Osteocyte (in vitro differentiated cells): Measurements from ENCODE around the gene MTA1. TPM values are rescaled to one million over a fixed set of nuclear protein-coding genes. Genes with fewer than 3 reads are reported as not detected.

ENCODE experiments used
- DNase-seq: peaks from one replicate; pipeline ENCODE4 v3.0.0; 2021; ENCODE audit warnings: mixed read lengths; ENCODE audit not compliant: unreplicated experiment; ENCODE audit errors: extremely low spot score
- H3K27ac Mint-ChIP-seq: one replicate; pipeline ENCODE4 v1.8.0; 2021; ENCODE audit warnings: mild to moderate bottlenecking, mixed read lengths; ENCODE audit not compliant: unreplicated experiment
- H3K27me3 Mint-ChIP-seq: one replicate; pipeline ENCODE4 v1.8.0; 2021; ENCODE audit warnings: mixed read lengths; ENCODE audit not compliant: unreplicated experiment
- H3K36me3 Mint-ChIP-seq: one replicate; pipeline ENCODE4 v1.8.0; 2021; ENCODE audit warnings: mixed read lengths; ENCODE audit not compliant: unreplicated experiment
- H3K4me1 Mint-ChIP-seq: one replicate; pipeline ENCODE4 v1.8.0; 2021; ENCODE audit warnings: mixed read lengths; ENCODE audit not compliant: unreplicated experiment
- H3K4me3 Mint-ChIP-seq: one replicate; pipeline ENCODE4 v1.8.0; 2021; ENCODE audit warnings: mild to moderate bottlenecking, moderate library complexity, mixed read lengths; ENCODE audit not compliant: unreplicated experiment
- H3K9me3 Mint-ChIP-seq: one replicate; pipeline ENCODE4 v1.8.0; 2021; ENCODE audit warnings: mixed read lengths; ENCODE audit not compliant: unreplicated experiment
- total RNA-seq: library from RNA; stranded (reverse); gene quantifications from 2 replicates; pipeline ENCODE4 v1.2.1, GENCODE V29; 2021
- TF ChIP-seq, protein P1 (sequence below): fragments of 200-600 bp; sonication (generic); IDR thresholded peaks from 2 replicates; pipeline ENCODE4 v1.5.0; 2021; ENCODE audit warnings: antibody characterized with exemption, mild to moderate bottlenecking, moderate library complexity

The MTA1 gene
- total RNA-seq, 1 donor from 2014 or later, result 132 TPM

DNA sequence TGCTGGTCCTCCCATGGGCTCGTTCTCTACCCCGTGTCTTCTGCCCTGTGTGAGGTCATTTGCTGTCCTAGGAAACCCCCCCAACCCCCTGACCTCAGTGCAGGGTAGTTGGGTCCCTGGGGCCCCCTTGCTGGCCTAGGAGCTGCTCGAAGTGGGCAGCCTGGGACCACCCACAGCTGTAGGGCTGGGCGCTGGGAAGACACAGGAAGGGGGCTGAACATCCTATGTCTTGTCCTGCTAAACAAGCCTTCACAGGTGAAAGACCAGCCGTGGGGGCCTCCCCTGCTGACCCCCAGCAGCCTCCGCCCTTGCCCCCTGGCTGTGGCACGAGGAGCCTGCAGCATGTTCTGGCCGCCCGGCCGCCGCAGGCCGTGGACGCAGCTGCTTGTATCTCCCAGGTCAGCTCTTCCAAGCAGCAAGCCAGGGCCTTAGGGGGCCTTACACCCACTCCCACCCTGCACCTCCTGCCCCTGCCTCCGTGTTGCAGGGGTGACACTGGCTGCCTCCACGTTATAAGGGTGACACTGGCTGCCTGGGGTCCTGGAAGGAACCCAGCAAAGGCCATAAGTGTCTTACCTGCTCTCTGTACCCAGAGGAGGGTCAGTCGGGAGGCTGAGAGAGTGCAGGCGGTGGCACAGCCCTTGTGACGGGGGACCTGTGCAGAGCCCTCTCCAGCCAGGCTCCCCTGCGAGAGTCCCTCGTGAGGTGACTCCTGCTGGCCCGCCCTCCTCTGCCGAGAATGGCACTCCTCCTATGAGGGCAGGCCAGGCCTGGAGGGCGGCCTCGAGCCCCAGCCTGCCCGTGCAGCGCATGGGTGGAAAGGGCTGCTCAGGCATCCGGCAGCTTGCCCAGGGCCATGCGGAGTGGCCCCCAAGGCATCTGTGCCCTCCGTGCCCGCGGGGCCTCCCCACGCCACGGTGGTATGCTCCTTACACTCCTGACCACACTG is 32.8 kb upstream of the MTA1 start:
- H3K36me3 Mint-ChIP-seq, result peaks cover 15% of the 10 kb centered on the region
- H3K4me1 Mint-ChIP-seq, result no peaks in the 10 kb centered on the region
- no peak overlapping the region for H3K27ac Mint-ChIP-seq
- DNase-seq, result no peak
- no peaks in the 10 kb centered on the region for H3K9me3 Mint-ChIP-seq
- H3K4me3 Mint-ChIP-seq, result no peak overlapping the region
- H3K27me3 Mint-ChIP-seq, result no peaks in the 10 kb centered on the region
- TF ChIP-seq, protein P1, sequence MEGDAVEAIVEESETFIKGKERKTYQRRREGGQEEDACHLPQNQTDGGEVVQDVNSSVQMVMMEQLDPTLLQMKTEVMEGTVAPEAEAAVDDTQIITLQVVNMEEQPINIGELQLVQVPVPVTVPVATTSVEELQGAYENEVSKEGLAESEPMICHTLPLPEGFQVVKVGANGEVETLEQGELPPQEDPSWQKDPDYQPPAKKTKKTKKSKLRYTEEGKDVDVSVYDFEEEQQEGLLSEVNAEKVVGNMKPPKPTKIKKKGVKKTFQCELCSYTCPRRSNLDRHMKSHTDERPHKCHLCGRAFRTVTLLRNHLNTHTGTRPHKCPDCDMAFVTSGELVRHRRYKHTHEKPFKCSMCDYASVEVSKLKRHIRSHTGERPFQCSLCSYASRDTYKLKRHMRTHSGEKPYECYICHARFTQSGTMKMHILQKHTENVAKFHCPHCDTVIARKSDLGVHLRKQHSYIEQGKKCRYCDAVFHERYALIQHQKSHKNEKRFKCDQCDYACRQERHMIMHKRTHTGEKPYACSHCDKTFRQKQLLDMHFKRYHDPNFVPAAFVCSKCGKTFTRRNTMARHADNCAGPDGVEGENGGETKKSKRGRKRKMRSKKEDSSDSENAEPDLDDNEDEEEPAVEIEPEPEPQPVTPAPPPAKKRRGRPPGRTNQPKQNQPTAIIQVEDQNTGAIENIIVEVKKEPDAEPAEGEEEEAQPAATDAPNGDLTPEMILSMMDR, result no peak

DNA sequence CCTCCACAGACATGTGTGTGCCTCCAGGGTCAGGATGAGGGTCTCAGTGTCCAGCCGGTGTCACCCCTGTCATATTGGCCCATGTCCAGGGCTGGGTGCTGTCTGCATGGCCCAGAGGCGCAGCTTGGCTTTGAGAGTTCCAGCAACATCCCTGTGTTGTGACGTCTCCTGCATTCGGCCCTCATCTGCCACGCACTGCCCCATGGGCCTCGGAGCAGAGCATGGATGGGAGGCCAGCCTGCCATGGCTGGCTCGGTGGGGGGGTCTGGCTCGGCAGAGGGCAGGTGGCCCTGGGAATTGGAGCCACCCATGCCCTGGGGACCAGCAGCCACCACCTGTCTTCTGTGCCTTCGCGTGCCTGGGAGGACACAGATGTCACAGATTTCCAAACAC is 32.1 kb upstream of the MTA1 start:
- DNase-seq, result no peak
- Mint-ChIP-seq H3K27ac (no peak overlapping the region), H3K9me3 (no peaks in the 10 kb centered on the region), H3K4me1 (no peaks in the 10 kb centered on the region), H3K36me3 (peaks cover 13% of the 10 kb centered on the region), H3K27me3 (no peaks in the 10 kb centered on the region), H3K4me3 (no peak overlapping the region)
- TF ChIP-seq, protein P1, result no peak

DNA sequence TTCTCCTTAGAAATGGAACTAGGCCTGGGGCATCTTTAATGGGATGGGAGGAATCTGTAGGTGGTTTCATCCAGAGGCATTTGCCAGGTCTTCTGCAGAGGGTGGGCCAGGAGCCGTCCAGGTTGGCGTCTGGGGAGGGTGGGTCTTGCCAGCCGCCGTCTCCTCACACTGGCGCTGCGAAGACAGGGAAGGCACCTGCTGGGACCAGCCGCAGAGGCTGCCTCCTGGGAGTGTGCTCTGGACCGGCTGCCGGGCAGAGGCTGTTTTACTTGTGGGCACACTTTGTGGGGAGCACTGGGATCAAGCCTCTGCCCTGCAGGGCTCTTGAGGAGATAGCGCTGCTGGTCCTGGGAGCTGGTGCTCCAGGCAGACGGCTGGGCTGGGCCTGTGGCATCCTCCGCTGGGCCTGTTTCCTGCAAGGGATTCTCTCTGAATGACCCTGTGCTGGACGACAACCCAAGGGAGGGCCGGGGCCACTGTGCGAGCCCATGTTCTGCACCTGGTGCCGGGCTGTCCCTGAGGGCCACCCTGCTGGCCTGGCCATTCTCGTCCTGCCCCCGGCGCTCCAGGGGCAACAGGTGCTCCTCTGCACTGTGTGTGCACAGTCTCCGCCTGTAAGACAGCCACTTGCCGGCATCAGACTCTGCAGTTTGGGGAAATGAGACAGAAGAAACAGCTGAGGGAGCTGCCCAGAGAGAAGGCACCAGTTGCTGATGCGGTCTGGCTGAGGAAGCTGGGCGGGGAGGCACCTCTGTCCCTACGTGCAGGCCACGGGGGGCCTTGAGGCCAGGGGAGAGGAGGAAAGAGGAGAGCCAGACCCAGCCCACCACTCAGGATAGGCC is 31.3 kb upstream of the MTA1 start:
- TF ChIP-seq, protein P1, result no peak
- no peak overlapping the region for H3K27ac Mint-ChIP-seq

DNA sequence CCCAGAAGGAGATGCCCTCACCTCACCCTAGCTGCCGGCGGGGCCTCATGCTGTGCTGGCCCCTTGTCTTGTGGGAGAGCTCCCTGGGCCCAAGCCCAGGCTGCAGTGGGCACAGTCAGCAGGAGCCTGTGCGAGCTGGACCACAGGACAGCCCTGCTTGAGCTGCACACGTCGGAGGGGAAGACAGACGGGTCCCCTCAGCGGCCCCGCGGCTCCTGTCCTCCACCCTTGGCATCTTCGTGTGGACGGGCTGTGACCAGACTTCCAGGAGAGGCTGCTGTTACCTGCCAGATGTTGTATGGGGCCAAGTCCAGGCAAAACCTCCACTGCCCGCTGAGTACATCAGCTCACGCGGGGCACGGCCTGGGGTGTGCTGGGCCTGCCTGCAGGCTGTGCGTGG is 30.7 kb upstream of the MTA1 start:
- H3K27me3 Mint-ChIP-seq, result no peaks in the 10 kb centered on the region
- TF ChIP-seq, protein P1, result no peak
- H3K27ac Mint-ChIP-seq, result no peak overlapping the region
- no peaks in the 10 kb centered on the region for H3K9me3 Mint-ChIP-seq
- no peaks in the 10 kb centered on the region for H3K4me1 Mint-ChIP-seq
- no peak for DNase-seq
- peaks cover 9% of the 10 kb centered on the region for H3K36me3 Mint-ChIP-seq
- no peak overlapping the region for H3K4me3 Mint-ChIP-seq

More for the DNA sequence above, 31.3 kb upstream of the MTA1 start:
- Mint-ChIP-seq H3K4me3 (no peak overlapping the region), H3K9me3 (no peaks in the 10 kb centered on the region), H3K36me3 (peaks cover 13% of the 10 kb centered on the region), H3K4me1 (no peaks in the 10 kb centered on the region), H3K27me3 (no peaks in the 10 kb centered on the region)
- DNase-seq, result no peak

DNA sequence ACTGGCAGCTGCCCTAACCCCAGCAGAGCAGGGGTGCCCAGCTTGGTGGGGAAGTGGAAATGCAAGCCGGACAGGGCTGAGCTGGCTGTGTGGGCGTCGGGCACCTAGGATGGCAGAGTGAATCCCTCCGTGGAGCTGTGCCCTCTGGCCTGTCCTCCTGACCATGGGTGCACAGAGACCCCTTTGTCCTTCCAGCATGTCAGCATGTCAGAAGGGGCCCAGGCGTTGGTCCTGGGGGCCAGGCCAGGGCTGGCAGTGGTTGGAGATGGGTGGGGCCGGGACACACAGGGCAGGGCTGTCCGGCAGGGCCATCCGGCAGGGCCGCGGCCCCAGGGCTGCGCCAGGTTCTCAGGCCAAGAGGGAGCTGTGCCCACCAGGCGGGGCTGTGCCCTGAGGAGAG is 30.1 kb upstream of the MTA1 start:
- Mint-ChIP-seq H3K4me1 (no peaks in the 10 kb centered on the region), H3K36me3 (peaks cover 10% of the 10 kb centered on the region), H3K27ac (no peak overlapping the region), H3K9me3 (no peaks in the 10 kb centered on the region), H3K27me3 (no peaks in the 10 kb centered on the region), H3K4me3 (no peak overlapping the region)
- DNase-seq, result no peak
- TF ChIP-seq, protein P1, result no peak
